Urinary bladder (tissue), 4 donors: ENCODE measurements around the gene GAR1. TPM values are rescaled to one million over a fixed set of nuclear protein-coding genes. Genes with fewer than 3 reads are reported as not detected.
"Not testable (repeated sequence)": the region's sequence is repeated elsewhere in the genome, so short reads cannot be mapped to it uniquely, and the experiment has no call there.

ENCODE experiments used
- DNase-seq: peaks from one replicate; pipeline ENCODE4 v3.0.0-alpha.2; 2015; ENCODE audit errors: extremely low spot score
- H3K27ac ChIP-seq: one replicate; pipeline ENCODE4 v1.5.1; 2013; ENCODE audit warnings: low read depth, mild to moderate bottlenecking, moderate library complexity
- H3K36me3 ChIP-seq: one replicate; pipeline ENCODE4 v1.6.1; 2013; ENCODE audit warnings: mild to moderate bottlenecking, moderate library complexity; ENCODE audit not compliant: insufficient read depth
- H3K4me1 ChIP-seq: one replicate; pipeline ENCODE4 v1.6.1; 2013; ENCODE audit warnings: mild to moderate bottlenecking, moderate library complexity; ENCODE audit not compliant: insufficient read depth
- H3K4me3 ChIP-seq: one replicate; pipeline ENCODE4 v1.5.1; 2013; ENCODE audit warnings: low read depth, low read length
- WGBS: extraction: QIAGEN DNeasy Blood & Tissue Kit; methylation state at CpG from one replicate; pipeline ENCODE4 v1.1.7; 2013; 5-methylcytosine and 5-hydroxymethylcytosine counted together
- polyA plus RNA-seq: library from polyadenylated mRNA; stranded (reverse); fragments of 200-250 nt; gene quantifications from one replicate; pipeline ENCODE4 v1.2.3, GENCODE V29; 2013
- total RNA-seq: library from RNA; depleted of rRNA; stranded (reverse); fragments of >200 nt; gene quantifications from one replicate; pipeline ENCODE4 v1.2.3, GENCODE V29; 2014
- donor health status: healthy with polysubstance abuse.
- donor health status: healthy.

GAR1 gene
- 6.5 TPM for total RNA-seq
- polyA plus RNA-seq, result 17.2 TPM

DNA sequence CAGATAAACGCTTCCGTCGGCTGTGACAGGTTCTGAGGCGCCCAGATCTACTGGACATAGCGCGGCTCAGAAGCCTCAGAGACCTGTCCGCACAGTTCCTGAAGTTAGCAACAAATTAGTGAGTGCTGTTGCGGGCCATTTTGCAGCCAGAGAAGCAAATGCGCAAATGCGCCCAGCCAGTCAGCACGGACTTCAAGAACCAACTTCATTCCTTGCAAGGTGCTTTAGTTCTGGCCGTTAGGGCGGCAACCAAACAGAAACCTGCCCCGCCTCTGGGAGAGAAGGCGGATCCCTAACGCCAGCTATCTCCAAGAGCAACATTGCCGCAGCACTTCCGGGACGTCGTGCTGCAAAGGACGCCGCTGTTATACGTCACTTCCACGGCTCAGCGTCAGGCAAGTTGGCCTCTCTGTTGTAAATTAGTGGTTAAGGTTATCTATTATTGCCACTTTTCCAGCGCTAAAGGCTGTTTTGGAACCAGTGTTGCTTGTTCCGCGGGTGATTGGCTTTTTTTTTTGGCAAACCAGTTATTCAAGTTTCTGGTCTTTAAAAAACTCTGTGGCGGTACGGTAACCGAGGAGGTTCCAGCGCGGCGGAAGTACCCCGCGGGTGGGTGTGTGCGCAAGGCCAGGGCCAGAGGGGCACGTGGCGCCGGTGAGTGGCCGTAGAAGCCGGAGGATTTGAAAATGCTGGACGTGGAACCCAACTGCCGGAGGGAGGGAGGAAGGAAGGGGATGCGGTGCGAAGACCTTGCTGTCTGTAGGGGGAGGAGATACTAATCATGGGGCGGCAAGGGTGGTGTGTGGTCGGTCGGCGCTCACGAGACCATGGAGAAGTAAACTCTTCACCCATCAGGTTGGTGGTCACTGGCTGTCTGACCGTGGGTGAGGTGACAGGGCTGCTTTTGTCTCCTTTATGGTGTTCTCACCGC is at the start of gene GAR1:
TSS of gene GAR1 (plus strand) at position 612 of the 931 bp plus-strand sequence. CDS start 403 bp downstream, outside the sequence.
- no peaks in the 10 kb centered on the region for H3K4me1 ChIP-seq
- DNase-seq, result peak; percentile 92
- H3K36me3 ChIP-seq, result no peaks in the 10 kb centered on the region
- under 1% methylated on average over 53 of the region's 53 CpGs for WGBS
- no peak within 1 kb of the TSS for H3K27ac ChIP-seq
- peak within 1 kb of the TSS; percentile 87 for H3K4me3 ChIP-seq

DNA sequence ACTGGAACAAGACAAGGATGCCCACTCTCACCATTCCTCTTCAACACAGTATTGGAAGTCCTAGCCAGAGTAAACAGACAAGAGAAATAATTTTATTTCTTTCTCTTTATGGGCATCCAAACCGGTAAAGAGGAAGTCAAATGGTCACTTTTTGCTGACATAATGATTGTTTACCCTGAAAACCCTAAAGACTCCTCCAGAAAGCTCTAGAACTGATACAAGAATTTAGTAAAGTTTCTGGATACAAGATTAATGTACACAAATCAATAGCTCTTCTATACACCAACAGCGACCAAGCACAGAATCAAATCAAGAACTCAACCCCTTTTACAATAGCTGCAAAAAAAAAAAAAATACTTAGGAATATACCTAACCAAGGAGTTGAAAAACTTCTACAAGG is 33.5 kb upstream of the GAR1 start:
- 85% methylated on average over 2 of the region's 2 CpGs for WGBS
- H3K4me1 ChIP-seq, H3K36me3 ChIP-seq, H3K27ac ChIP-seq, DNase-seq, H3K4me3 ChIP-seq: not testable (repeated sequence)

DNA sequence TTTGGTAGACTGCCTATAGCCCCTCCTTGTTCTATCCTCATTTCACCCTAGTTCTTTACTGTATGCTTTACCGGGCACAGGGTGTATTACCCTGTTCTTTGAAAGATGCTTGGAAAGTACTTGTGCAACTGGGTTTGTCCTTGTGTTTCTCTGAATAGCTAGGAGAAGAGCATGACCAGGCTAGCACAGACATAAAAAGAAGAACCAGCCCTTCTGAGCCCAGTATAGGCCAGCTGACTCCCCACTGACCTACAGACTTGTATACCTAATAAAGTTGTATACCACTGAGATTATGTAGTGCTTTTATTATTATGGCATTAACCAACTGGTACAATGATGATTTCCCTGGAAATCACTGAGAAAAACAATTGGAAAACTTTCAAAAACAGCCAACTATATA is 28.7 kb upstream of the GAR1 start:
- 95% methylated on average over 1 of the region's 1 CpG for WGBS
- Histone ChIP-seq H3K4me3 (no peak overlapping the region), H3K4me1 (no peaks in the 10 kb centered on the region), H3K27ac (no peak overlapping the region), H3K36me3 (no peaks in the 10 kb centered on the region)
- DNase-seq, result no peak

DNA sequence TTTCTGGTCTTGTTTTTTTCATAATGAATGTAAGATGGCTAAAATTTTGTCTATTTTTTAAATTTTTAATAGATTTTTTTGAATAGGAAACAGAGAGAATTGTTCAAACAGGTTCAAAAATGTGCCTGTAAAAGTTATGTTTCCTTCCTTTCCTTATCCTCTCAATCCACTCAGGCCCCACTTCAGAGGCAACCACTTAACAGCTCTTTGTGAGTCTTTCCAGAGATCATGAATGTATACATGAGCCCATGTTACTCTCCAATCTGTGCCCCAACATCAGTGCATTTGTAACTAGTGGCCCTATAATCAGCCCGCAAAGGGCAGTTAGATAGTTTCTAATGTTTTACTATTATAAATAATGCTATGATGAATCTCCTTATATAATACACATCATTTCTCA is 27.8 kb upstream of the GAR1 start:
- 33% methylated on average over 1 of the region's 1 CpG for WGBS
- DNase-seq, result no peak
- no peak overlapping the region for H3K27ac ChIP-seq
- no peak overlapping the region for H3K4me3 ChIP-seq
- H3K4me1 ChIP-seq, result no peaks in the 10 kb centered on the region
- H3K36me3 ChIP-seq, result no peaks in the 10 kb centered on the region

DNA sequence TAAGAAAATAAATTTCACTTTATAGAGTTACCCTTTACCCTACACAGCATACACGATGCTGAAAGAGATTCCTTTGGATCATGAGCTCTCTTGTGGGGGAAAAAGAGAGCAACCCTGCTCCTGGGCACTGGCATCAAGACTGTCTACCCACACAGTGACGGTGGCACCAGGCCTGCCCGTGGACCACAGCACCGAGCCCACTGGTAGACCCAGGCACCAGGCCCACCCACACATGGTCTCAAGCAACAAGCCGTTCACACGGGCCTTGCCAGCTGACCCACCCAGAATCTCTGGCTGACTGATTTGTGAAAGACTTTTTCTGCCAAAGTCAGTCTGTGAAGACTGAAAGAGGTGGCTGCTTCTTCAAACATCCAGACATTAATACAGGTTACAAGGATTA is 20.5 kb upstream of the GAR1 start:
- no peak for DNase-seq
- Histone ChIP-seq H3K36me3 (no peaks in the 10 kb centered on the region), H3K4me1 (no peaks in the 10 kb centered on the region), H3K4me3 (no peak overlapping the region), H3K27ac (no peak overlapping the region)
- 89% methylated on average over 6 of the region's 6 CpGs for WGBS

DNA sequence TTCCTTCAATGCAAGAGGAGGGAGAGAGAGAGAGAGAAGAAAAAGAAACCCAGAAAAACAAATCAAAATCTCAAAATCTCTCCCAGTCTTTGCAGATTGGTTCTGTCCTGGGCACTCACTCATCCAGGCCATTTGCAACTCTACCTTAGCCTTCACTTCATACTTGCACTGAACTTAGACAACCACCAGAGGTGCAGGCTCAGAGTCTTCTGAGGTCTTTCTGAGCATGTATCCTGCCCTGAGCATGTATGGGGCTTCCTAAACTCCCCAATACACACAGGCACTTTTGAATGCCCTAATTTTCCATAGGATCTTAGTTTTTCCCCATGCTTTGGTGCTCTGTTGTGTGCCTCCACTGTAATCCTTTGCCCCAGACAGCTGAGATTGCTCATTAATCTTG is 16.7 kb upstream of the GAR1 start:
- H3K4me3 ChIP-seq, result no peak overlapping the region
- no peak for DNase-seq
- H3K27ac ChIP-seq, result no peak overlapping the region
- no peaks in the 10 kb centered on the region for H3K36me3 ChIP-seq
- H3K4me1 ChIP-seq, result no peaks in the 10 kb centered on the region

DNA sequence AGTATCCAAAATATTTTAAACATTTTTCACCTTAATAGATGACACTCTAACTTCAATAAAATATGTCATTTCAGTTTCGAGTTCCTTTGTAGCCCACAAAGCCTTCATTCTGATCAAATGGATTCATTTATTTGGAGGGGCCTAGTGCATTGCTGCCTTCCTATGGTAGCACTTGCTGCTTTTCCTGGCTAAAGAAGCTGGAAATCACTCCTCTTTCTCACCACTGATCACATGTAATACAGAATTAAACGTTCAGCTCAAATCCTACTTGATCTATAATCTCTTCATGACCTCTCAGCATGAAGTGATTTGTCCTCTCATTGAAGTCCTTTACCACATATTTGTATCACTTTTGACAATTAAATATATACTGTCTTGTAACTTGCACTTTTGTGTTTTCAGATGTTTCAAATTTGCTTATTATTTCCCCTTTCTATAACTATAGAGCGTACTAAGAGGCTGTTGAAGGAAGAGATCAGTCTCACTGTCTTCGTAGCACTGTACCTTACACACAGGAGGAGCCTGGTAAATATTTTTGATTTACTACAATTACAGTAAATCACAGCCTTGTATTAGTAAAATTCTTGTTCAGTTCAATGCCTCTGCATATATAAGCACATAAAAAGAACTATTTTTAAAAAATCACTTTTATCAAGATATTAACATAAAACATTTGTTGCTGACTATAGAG is 14.3 kb upstream of the GAR1 start:
- Histone ChIP-seq H3K27ac (no peak overlapping the region), H3K36me3 (no peaks in the 10 kb centered on the region), H3K4me3 (no peak overlapping the region), H3K4me1 (no peaks in the 10 kb centered on the region)
- DNase-seq, result no peak
- 43% methylated on average over 4 of the region's 4 CpGs for WGBS

DNA sequence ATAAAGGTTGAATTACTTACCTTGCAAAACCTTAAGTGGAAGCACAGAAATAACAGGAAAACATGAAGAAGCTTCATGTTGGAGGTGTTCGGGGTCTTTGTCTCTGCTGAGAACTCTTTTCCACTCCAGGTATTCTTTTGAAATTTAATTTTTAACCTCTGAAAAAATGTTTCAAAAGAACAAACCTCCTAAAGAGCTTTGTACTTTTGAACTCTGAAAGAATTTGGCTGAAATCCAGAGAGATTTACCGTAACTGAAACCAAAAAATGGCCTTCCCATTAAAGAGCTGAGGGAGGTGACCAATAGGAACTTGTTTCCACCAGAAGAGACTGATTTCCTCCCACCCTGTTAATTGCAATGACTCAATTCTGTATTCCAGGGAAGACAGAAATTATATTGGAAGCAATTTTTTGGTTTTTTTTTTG is 13.7 kb upstream of the GAR1 start, which contains the start of gene CFI:
TSS of gene CFI (minus strand) at position 105 of the 425 bp plus-strand sequence. CDS start at position 77, 28 bp downstream.
- H3K27ac ChIP-seq, result no peak within 1 kb of the TSS
- H3K4me1 ChIP-seq, result no peaks in the 10 kb centered on the region
- DNase-seq, result peak; percentile 75
- no peaks in the 10 kb centered on the region for H3K36me3 ChIP-seq
- WGBS, result 45% methylated on average over 2 of the region's 2 CpGs
- no peak within 1 kb of the TSS for H3K4me3 ChIP-seq

DNA sequence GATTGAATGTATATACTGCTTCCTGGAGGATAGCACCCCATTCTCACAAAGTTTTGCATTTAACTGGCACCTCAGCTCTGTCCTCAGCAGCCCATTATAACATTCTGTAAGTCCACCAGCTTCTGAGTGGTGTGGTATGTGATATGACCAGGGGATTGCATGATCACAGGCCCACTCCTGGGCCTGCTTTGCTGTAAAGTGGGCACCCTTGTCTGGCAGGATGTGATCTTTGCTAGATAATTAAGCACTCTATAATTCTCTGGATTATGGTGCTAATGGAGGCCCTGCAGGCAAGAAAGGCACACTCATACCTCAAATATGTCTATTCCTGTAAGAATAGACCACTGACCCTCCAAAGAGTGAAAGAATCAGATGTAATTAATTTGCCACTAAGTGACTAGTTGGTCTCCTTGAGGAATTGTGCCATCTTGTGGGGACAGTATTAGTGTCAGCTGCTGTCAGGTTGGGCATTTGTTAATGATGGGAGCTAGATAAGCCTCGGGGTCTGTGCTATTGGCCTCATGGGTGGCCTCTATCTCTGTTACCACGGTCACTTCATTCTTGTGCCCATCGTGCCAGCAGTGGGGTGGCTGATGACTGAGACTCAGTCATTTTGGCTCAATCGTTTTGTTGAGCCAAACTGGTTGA is 11.5 kb upstream of the GAR1 start:
- no peak for DNase-seq
- Histone ChIP-seq H3K36me3 (no peaks in the 10 kb centered on the region), H3K27ac (no peak overlapping the region), H3K4me1 (no peaks in the 10 kb centered on the region), H3K4me3 (no peak overlapping the region)
- 21% methylated on average over 4 of the region's 4 CpGs for WGBS

DNA sequence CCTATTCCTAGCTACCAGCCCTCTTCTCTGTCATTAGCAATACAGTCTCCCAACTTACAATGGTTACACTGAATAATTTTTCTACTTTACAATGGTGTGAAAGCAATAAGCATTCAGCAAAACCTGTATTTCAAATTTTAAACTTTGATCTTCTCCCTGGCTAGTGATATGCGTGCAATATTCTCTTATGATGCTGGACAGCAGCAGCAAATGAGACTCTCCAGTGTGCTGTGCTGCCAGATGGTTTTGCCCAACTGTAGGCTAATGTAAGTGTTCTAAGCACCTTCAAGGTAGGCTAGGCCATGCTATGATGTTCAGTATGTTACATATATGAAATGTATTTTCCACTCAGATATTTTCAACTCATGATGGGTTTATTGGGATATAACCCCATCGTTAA is 5.9 kb upstream of the GAR1 start:
- Histone ChIP-seq H3K27ac (no peak overlapping the region), H3K4me1 (no peaks in the 10 kb centered on the region), H3K4me3 (no peak overlapping the region), H3K36me3 (no peaks in the 10 kb centered on the region)
- no peak for DNase-seq
- 90% methylated on average over 2 of the region's 2 CpGs for WGBS

DNA sequence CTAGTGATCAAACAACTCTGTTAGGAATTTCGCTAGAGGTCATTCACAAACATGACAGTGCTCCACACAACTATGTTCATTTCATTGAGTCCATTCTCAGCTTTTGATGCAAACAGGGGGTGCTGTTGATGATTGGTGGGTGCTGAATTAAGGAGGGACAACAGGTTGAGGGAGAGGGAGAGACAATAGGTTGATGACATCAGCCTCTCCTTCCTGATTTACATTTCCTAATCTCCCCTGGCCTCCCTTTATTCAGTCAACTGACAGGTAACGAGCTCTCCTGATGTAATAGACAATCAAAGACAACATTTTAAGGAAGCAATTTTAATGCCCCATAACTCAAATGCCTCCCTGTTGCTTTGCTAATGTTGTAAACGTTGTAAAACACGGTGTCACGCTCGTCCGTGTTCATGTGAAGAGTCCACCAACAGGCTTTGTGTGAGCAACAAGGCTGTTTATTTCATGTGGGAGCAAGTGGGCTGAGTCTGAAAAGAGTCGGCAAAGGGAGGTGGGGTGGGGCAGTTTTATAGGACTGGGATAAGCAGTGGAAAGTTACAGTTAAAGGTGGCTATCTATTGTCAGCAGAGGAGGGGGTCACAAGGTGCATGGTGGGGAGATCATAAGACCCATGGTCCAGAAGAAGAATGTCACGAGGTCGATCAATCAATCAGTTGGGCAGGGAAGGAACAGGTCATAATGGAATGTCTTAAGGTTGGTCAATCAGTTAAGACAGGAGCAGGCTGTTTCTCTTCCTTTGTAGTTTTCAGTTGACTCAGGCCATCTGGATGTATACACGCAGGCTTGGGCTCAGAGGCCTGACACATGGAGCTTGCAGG is 4.8 kb upstream of the GAR1 start:
- no peaks in the 10 kb centered on the region for H3K36me3 ChIP-seq

DNA sequence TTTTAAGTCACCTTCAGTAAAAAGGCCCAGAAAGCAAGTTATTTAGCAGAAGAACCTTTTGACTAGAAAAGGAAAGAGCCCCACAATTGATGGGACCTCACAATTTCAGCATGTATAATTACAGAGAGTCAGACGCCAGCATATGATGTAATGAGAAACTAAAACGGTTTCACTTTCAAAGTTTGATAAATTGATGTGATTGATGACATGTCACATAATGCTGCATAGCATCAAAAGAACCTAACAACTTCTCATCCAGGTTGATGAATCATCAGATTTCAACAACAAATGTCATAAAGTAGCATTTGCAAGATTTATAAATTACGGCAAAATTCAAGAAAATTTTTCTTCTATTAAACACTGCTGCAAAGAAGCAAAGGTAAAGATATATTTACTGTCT is 3.9 kb upstream of the GAR1 start:
- DNase-seq, result no peak
- WGBS, result 63% methylated on average over 3 of the region's 3 CpGs

More for the DNA sequence above, 4.8 kb upstream of the GAR1 start:
- Histone ChIP-seq H3K4me1 (no peaks in the 10 kb centered on the region), H3K4me3 (no peak overlapping the region), H3K27ac (no peak overlapping the region)
- 61% methylated on average over 11 of the region's 11 CpGs for WGBS
- DNase-seq, result no peak

DNA sequence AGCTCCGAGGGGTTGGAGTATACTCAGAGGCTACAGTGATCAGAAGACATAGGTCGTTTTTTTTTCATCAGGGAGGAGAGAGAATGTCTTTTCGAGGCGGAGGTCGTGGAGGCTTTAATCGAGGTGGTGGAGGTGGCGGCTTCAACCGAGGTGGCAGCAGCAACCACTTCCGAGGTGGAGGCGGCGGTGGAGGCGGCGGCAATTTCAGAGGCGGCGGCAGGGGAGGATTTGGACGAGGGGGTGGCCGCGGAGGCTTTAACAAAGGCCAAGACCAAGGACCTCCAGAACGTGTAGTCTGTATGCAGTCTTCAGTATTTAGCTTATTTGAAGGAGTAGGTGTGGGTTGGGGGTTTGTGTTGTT is 500 bp downstream of the GAR1 start:
- H3K4me1 ChIP-seq, result no peaks in the 10 kb centered on the region
- under 1% methylated on average over 19 of the region's 19 CpGs for WGBS

More for the DNA sequence above, 3.9 kb upstream of the GAR1 start:
- no peaks in the 10 kb centered on the region for H3K4me1 ChIP-seq
- H3K4me3 ChIP-seq, result no peak overlapping the region
- no peaks in the 10 kb centered on the region for H3K36me3 ChIP-seq
- no peak overlapping the region for H3K27ac ChIP-seq

More for the DNA sequence above, 500 bp downstream of the GAR1 start:
- no peak for DNase-seq
- H3K36me3 ChIP-seq, result no peaks in the 10 kb centered on the region
- H3K4me3 ChIP-seq, result peak overlapping the region; percentile 87
- no peak overlapping the region for H3K27ac ChIP-seq
